ENCODE results near the gene DPP6.

GRCh38 chr7:154914996-154915380 lies 862.8 kb downstream of the DPP6 start:
- no peak for TF ChIP-seq CTCF (IDR thresholded peaks at IDR 0.05 in 8 of 11, conservative IDR thresholded peaks at IDR 0.05 in 3 of 11)
- no peak for TF ChIP-seq POLR2A (IDR thresholded peaks at IDR 0.05)
